GM23248 (cell line): ENCODE measurements around the gene NRROS. TPM values are rescaled to one million over a fixed set of nuclear protein-coding genes. Genes with fewer than 3 reads are reported as not detected.

Experiments used
- DNase-seq: peaks from one replicate; pipeline ENCODE4 v3.0.0-alpha.2; 2015
- H2AFZ ChIP-seq: fragments of 200-600 bp; sonication (generic); 2 replicates; pipeline ENCODE4 v1.6.1; 2016; ENCODE audit warnings: antibody characterized with exemption
- H3F3A ChIP-seq: fragments of 200-600 bp; sonication (generic); 2 replicates; pipeline ENCODE4 v1.6.1; 2016; ENCODE audit warnings: mild to moderate bottlenecking, antibody characterized with exemption, mixed run types; ENCODE audit not compliant: insufficient read depth
- H3K27ac ChIP-seq: fragments of 200-600 bp; sonication (generic); 2 replicates; pipeline ENCODE4 v1.5.1; 2016; ENCODE audit warnings: mild to moderate bottlenecking
- H3K27me3 ChIP-seq: fragments of 200-600 bp; sonication (generic); replicated peaks from 2 replicates; pipeline ENCODE4 v1.6.1; 2016; ENCODE audit warnings: mild to moderate bottlenecking; ENCODE audit not compliant: insufficient read depth
- H3K36me3 ChIP-seq: fragments of 200-600 bp; sonication (generic); 2 replicates; pipeline ENCODE4 v1.6.1; 2016; ENCODE audit warnings: low read depth, mild to moderate bottlenecking
- H3K4me1 ChIP-seq: fragments of 200-600 bp; sonication (generic); 2 replicates; pipeline ENCODE4 v1.6.1; 2016; ENCODE audit warnings: mild to moderate bottlenecking; ENCODE audit not compliant: insufficient read depth
- H3K4me2 ChIP-seq: fragments of 200-600 bp; sonication (generic); one replicate; pipeline ENCODE4 v1.6.1; 2016; ENCODE audit warnings: mild to moderate bottlenecking; ENCODE audit not compliant: unreplicated experiment
- H3K4me3 ChIP-seq: fragments of 200-600 bp; sonication (generic); 2 replicates; pipeline ENCODE4 v1.5.1; 2016; ENCODE audit warnings: mild to moderate bottlenecking
- H3K79me2 ChIP-seq: fragments of 200-600 bp; sonication (generic); 2 replicates; pipeline ENCODE4 v1.6.1; 2016; ENCODE audit warnings: mild to moderate bottlenecking; ENCODE audit not compliant: insufficient read depth
- H3K9ac ChIP-seq: fragments of 200-600 bp; sonication (generic); 2 replicates; pipeline ENCODE4 v1.6.1; 2016; ENCODE audit warnings: mild to moderate bottlenecking
- H3K9me2 ChIP-seq: fragments of 200-600 bp; sonication (generic); 2 replicates; pipeline ENCODE4 v1.6.1; 2016; ENCODE audit warnings: mixed run types, mild to moderate bottlenecking, moderate library complexity; ENCODE audit not compliant: insufficient read depth
- H3K9me3 ChIP-seq: fragments of 200-600 bp; sonication (generic); one replicate; pipeline ENCODE4 v1.6.1; 2017; ENCODE audit warnings: low read depth
- H4K20me1 ChIP-seq: fragments of 200-600 bp; sonication (generic); 2 replicates; pipeline ENCODE4 v1.6.0; 2016; ENCODE audit not compliant: insufficient read depth
- EZH2 ChIP-seq: fragments of 200-600 bp; sonication (generic); IDR thresholded peaks from 2 replicates; pipeline ENCODE4 v1.6.1; 2018; ENCODE audit warnings: antibody characterized with exemption, mild to moderate bottlenecking; ENCODE audit not compliant: insufficient read depth, poor library complexity, severe bottlenecking
- EZH2phosphoT487 ChIP-seq: fragments of 200-600 bp; sonication (generic); IDR thresholded peaks from 2 replicates; pipeline ENCODE4 v1.6.1; 2018; ENCODE audit warnings: antibody characterized with exemption, moderate library complexity, mild to moderate bottlenecking, low read depth; ENCODE audit not compliant: insufficient read depth
- WGBS, 2 experiments: methylation state at CpG; one replicate each; pipeline ENCODE4 v1.1.6; 2015 to 2017; ENCODE audit warnings: low lambda C conversion rate in 2 of 2, low coverage in 1 of 2; ENCODE audit errors: missing lambda C conversion rate in 2 of 2; 5-methylcytosine and 5-hydroxymethylcytosine counted together
- in situ Hi-C: fragments of 300-500 bp; cut with MboI; formaldehyde crosslinking; loops from 2 replicates; pipeline ENCODE4 v1.15.0; 2020
- polyA plus RNA-seq: library from polyadenylated mRNA; unstranded; fragments of >200 nt; fragmentation: Nextera tagmentation; extraction: Ambion mirVana; gene quantifications from 2 replicates; pipeline ENCODE4 v1.2.1, GENCODE V29; 2016
- total RNA-seq: library from RNA; depleted of rRNA; stranded (reverse); fragments of >200 nt; shearing (Covaris generic); gene quantifications from 2 replicates; pipeline ENCODE4 v1.2.3, GENCODE V29; 2014

The NRROS gene
- total and polyA plus RNA-seq, 2 experiments from 2014 or later: 0.22 TPM; not detected in 1

DNA sequence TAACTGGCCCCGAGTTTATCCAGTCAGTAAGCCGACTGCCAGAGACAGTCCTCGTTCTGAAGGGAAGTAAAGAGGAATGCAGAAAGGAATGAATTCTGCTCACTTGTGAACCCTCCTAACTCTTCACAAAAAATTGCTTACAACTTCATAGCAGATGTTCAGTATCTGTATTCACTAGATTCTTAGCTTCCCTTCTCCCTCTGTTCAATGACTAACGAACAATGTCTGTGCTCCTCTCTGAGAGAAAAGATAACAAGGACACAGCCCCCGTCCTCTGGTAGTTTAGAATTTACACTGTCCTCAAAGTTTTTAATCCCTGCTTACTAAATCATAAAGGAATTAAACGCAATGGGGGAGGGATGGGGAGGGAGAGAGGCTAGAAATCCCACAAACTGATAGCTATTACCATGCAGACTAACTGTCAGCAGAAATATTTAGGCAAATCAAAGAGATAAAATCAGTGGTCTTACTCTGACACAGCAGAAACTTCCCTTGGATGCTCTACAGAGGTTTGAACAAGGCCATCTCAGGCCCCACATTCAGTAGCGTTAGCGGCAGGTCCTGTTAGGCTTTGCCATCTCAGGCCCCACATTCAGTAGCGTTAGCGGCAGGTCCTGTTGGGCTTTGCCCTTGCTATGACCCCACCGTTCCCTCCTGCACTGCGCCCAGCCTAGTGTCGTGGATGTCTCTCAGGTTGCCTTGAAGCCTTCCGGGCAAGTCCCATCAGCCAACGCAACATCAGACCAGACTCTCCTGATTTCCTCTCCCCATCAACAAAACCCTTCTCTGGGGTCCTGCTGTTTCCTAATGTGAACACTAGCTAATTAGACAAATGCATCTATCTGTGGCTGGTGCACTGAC lies 23.4 kb downstream of the NRROS start:
- H4K20me1 ChIP-seq: no peaks in the 10 kb centered on the region
- H3K4me2 ChIP-seq: peak overlapping the region; percentile 1
- no peaks in the 10 kb centered on the region for H3K9me2 ChIP-seq
- H3K4me3 ChIP-seq: no peak overlapping the region
- H3K27me3 ChIP-seq: no peaks in the 10 kb centered on the region
- no peak overlapping the region; the same call in 1 of the 2 replicates for H2AFZ ChIP-seq
- H3K9me3 ChIP-seq: no peaks in the 10 kb centered on the region
- peak; percentile 19 for DNase-seq
- in situ Hi-C loops: no loop called here
- H3K27ac ChIP-seq: no peak overlapping the region
- H3K36me3 ChIP-seq: no peaks in the 10 kb centered on the region
- TF ChIP-seq EZH2 (no peak), EZH2phosphoT487 (no peak)
- peaks cover 11% of the 10 kb centered on the region for H3K4me1 ChIP-seq
- WGBS, 2 experiments: 60 to 66% methylated on average over 12 to 15 of the region's 15 CpGs
- no peaks in the 10 kb centered on the region for H3K79me2 ChIP-seq
- no peak overlapping the region for H3K9ac ChIP-seq
- peaks cover 14% of the 10 kb centered on the region; the same call in 1 of the 2 replicates for H3F3A ChIP-seq

DNA sequence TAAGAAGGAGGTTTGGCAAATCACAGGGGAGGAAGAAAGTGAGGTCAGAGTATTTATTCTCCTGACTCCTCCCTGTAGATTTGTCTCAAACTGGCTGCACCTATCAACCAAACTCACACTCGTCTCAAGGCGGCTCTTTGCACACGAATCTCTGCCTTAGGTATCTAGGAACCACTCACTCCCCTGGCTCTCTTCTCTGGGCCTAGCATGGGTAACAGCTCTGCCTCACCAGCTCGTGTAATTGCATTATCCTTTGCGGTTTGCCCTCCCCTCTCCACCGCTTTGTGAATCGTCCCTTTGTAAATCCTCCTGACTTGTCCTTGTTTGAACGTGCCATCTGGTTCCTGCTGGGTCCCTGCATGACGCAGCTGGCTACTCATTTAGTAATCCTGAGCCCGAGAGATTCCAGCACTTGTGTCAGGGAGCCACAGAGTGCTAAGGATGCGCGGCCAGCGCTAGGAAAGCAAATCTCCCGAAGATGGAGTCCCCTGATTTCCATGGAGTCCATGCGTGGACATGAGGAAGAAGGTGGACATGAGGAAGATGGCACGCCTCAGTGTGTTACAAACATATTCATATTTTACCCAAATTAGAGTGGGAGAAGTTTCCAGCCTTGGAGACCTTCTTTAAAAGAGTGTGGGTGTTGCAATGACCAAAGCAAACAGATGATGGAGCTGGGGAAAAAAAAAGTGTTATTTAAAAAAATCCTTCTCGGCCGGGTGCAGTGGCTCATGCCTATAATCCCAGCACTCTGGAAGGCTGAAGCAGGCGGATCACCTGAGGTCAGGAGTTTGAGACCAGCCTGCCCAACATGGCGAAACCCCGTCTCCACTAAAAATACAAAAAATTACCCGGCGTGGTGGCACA lies 26.7 kb downstream of the NRROS start:
- Histone ChIP-seq H3K4me2 (peak overlapping the region; percentile 8), H3K27ac (no peak overlapping the region), H4K20me1 (no peaks in the 10 kb centered on the region), H3K4me3 (no peak overlapping the region), H3K9me2 (no peaks in the 10 kb centered on the region), H2AFZ (peak overlapping the region; percentile 45), H3K4me1 (peaks cover 11% of the 10 kb centered on the region), H3K9me3 (no peaks in the 10 kb centered on the region), H3K9ac (no peak overlapping the region), H3K36me3 (no peaks in the 10 kb centered on the region), H3K79me2 (no peaks in the 10 kb centered on the region), H3K27me3 (no peaks in the 10 kb centered on the region; the same call in 1 of the 2 replicates), H3F3A (peaks cover 14% of the 10 kb centered on the region; the same call in 1 of the 2 replicates)
- in situ Hi-C loops: no loop called here
- TF ChIP-seq EZH2 (no peak), EZH2phosphoT487 (no peak)
- DNase-seq: peak; percentile 82
- WGBS, 2 experiments: 41 to 44% methylated on average over 23 of the region's 23 CpGs

DNA sequence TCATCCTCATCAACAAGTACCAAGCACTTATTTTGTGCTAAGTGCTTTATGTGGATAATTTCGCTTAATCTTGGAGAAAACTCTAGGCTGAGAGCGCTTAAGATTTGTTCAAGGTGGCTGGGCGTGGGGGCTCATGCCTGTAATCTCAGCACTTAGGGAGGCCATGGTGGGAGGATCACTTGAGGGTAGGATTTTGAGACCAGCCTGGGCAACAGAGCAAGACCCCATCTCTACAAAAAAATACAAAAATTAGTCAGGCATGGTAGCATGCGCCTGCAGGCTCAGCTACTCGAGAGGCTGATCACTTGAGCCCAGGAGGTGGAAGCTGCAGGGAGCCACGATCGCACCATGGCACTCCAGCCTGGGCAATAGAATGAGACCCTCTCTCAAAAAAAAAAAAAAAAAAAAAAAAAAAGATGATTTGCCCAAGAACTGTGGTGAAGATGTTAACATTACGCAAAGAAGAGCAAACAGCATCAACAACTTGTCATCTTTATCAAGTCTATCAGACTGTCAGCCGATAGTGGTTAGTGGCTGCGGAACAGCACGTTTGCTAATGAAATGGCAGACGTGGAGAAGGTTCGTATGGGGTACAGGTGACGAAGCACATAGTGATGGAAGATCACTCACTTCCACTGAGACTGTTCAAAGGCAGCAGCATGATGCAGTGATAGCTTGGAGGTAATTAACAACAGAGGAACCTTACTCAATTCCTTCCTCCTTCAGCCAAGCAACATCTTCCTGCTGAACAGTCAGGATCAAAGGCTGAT lies 27.7 kb downstream of the NRROS start:
- 75 to 78% methylated on average over 14 of the region's 14 CpGs for WGBS, 2 experiments
- peaks cover 14% of the 10 kb centered on the region; the same call in 1 of the 2 replicates for H3F3A ChIP-seq
- no peaks in the 10 kb centered on the region for H4K20me1 ChIP-seq
- peaks cover 11% of the 10 kb centered on the region for H3K4me1 ChIP-seq
- H3K4me3 ChIP-seq: no peak overlapping the region
- TF ChIP-seq EZH2: no peak
- TF ChIP-seq EZH2phosphoT487: no peak
- H3K9ac ChIP-seq: no peak overlapping the region
- no peaks in the 10 kb centered on the region for H3K36me3 ChIP-seq
- no peaks in the 10 kb centered on the region for H3K9me2 ChIP-seq
- H2AFZ ChIP-seq: no peak overlapping the region
- no peaks in the 10 kb centered on the region for H3K79me2 ChIP-seq
- no peak overlapping the region for H3K27ac ChIP-seq
- in situ Hi-C loops: no loop called here
- DNase-seq: no peak
- no peak overlapping the region for H3K4me2 ChIP-seq
- no peaks in the 10 kb centered on the region for H3K9me3 ChIP-seq
- no peaks in the 10 kb centered on the region; the same call in 1 of the 2 replicates for H3K27me3 ChIP-seq

DNA sequence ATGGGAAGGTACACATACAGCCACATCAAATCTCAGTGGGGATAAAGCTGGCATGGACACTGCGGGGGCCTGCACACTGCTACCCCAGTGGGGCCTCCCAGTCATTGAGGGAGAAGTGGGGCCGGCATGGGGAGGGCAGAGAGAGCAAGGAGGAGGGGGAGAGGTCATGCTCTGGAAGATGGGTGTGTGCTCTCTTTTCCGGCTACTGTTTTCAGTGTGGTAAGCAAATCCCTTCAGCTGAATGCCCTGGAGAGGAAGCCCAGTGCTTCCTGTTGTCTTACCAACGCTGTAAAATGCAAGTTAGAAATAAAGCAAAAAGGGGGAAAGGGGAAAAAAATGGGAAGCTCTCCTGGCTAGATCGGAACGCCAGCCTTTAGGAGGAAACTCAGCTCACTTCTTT lies 30.8 kb downstream of the NRROS start:
- TF ChIP-seq EZH2phosphoT487 (no peak), EZH2 (no peak)
- 0 out of 2 replicates have a peak, but pooled peaks cover 5% of the 10 kb centered on the region for H3K4me1 ChIP-seq
- no peaks in the 10 kb centered on the region for H3K9me2 ChIP-seq
- H3K27me3 ChIP-seq: peaks cover 5% of the 10 kb centered on the region
- H3K9ac ChIP-seq: no peak overlapping the region
- in situ Hi-C loops: no loop called here
- H3F3A ChIP-seq: 0 out of 2 replicates have a peak, but pooled peaks cover 8% of the 10 kb centered on the region
- H2AFZ ChIP-seq: no peak overlapping the region
- no peaks in the 10 kb centered on the region for H3K36me3 ChIP-seq
- no peak overlapping the region for H3K27ac ChIP-seq
- no peaks in the 10 kb centered on the region for H4K20me1 ChIP-seq
- no peak overlapping the region for H3K4me3 ChIP-seq
- no peaks in the 10 kb centered on the region for H3K79me2 ChIP-seq
- no peak for DNase-seq
- H3K9me3 ChIP-seq: no peaks in the 10 kb centered on the region
- H3K4me2 ChIP-seq: no peak overlapping the region
- WGBS, 2 experiments: 53 to 59% methylated on average over 6 of the region's 6 CpGs
